PC-9 (cell line): Measurements from ENCODE around the gene WBP2. TPM values are rescaled to one million over a fixed set of nuclear protein-coding genes. Genes with fewer than 3 reads are reported as not detected.

ENCODE experiments used
- BruUV-seq: library from RNA; stranded (reverse); fragments of 400-500 nt; replicated peaks from 2 replicates; lab custom pipeline; 2021; lab: Mats Ljungman, UMichigan
- CTCF ChIA-PET: fragments of 300-600 bp; sonication (Branson Sonifier 250); formaldehyde crosslinking; loops from one replicate; lab custom pipeline; 2022; ENCODE audit warnings: antibody characterized with exemption; lab: Charles Lee
- POLR2A ChIA-PET: fragments of 300-600 bp; sonication (Branson Sonifier 250); formaldehyde crosslinking; loops from one replicate; lab custom pipeline; 2022; ENCODE audit warnings: antibody characterized with exemption; ENCODE audit not compliant: unreplicated experiment; lab: Charles Lee
- DNase-seq, 2 experiments: peaks; one replicate each; pipeline versions ENCODE4 v3.0.0 to v3.0.0-alpha.2; 2015 to 2022; ENCODE audit warnings: mixed read lengths in 1 of 2
- H2AFZ ChIP-seq: fragments of 200-600 bp; sonication (generic); 2 replicates; pipeline ENCODE4 v1.8.1; 2017; ENCODE audit warnings: antibody characterized with exemption
- H3F3A ChIP-seq: fragments of 200-600 bp; sonication (generic); 2 replicates; pipeline ENCODE4 v1.8.1; 2017; ENCODE audit warnings: antibody characterized with exemption, mild to moderate bottlenecking, low read depth; ENCODE audit not compliant: insufficient read depth
- H3K27ac ChIP-seq: fragments of 200-600 bp; sonication (generic); 2 replicates; pipeline ENCODE4 v1.6.1; 2016; ENCODE audit warnings: mixed run types
- H3K27me3 ChIP-seq: fragments of 200-600 bp; sonication (generic); 2 replicates; pipeline ENCODE4 v1.6.1; 2016; ENCODE audit warnings: low read depth, mixed run types; ENCODE audit not compliant: insufficient read depth
- H3K36me3 ChIP-seq: fragments of 200-600 bp; sonication (generic); 2 replicates; pipeline ENCODE4 v1.6.1; 2016; ENCODE audit warnings: low read depth, mixed run types
- H3K4me1 ChIP-seq: fragments of 200-600 bp; sonication (generic); replicated peaks from 2 replicates; pipeline ENCODE4 v1.6.1; 2016; ENCODE audit warnings: mixed run types; ENCODE audit not compliant: insufficient read depth
- H3K4me2 ChIP-seq: fragments of 200-600 bp; sonication (generic); 2 replicates; pipeline ENCODE4 v1.6.1; 2017; ENCODE audit warnings: mixed run types
- H3K4me3 ChIP-seq: fragments of 200-600 bp; sonication (generic); 2 replicates; pipeline ENCODE4 v1.6.1; 2016; ENCODE audit warnings: mixed run types
- H3K79me2 ChIP-seq: fragments of 200-600 bp; sonication (generic); 2 replicates; pipeline ENCODE4 v1.6.1; 2017; ENCODE audit warnings: low read depth, mixed run types
- H3K9me2 ChIP-seq: fragments of 200-600 bp; sonication (generic); 2 replicates; pipeline ENCODE4 v1.8.1; 2017; ENCODE audit warnings: mild to moderate bottlenecking; ENCODE audit not compliant: insufficient read depth
- H3K9me3 ChIP-seq: fragments of 200-600 bp; sonication (generic); 2 replicates; pipeline ENCODE4 v1.8.1; 2016; ENCODE audit warnings: low read depth; ENCODE audit not compliant: insufficient read depth
- H4K20me1 ChIP-seq: fragments of 200-600 bp; sonication (generic); 2 replicates; pipeline ENCODE4 v1.8.1; 2017; ENCODE audit not compliant: insufficient read depth
- EZH2 ChIP-seq: fragments of 200-600 bp; sonication (generic); IDR thresholded peaks from 2 replicates; pipeline ENCODE4 v1.8.0; 2017; ENCODE audit warnings: antibody characterized with exemption, low read depth
- intact Hi-C: fragments of 100-400 bp; cut with micrococcal nuclease; formaldehyde crosslinking; loops from one replicate; pipeline ENCODE4 v1.10.0; 2022; ENCODE audit not compliant: unreplicated experiment
- total RNA-seq: library from RNA; stranded (reverse); gene quantifications from 2 replicates; pipeline ENCODE4 v1.2.3, GENCODE V29; 2021
- TF ChIP-seq, protein P1 (sequence below): fragments of 200-600 bp; sonication (generic); conservative IDR thresholded peaks from 2 replicates; pipeline ENCODE4 v1.6.1; 2017; ENCODE audit warnings: mixed run types, antibody characterized with exemption, mild to moderate bottlenecking, moderate library complexity

WBP2 gene
- total RNA-seq, 1 experiment from 2014 or later: 159 TPM

DNA sequence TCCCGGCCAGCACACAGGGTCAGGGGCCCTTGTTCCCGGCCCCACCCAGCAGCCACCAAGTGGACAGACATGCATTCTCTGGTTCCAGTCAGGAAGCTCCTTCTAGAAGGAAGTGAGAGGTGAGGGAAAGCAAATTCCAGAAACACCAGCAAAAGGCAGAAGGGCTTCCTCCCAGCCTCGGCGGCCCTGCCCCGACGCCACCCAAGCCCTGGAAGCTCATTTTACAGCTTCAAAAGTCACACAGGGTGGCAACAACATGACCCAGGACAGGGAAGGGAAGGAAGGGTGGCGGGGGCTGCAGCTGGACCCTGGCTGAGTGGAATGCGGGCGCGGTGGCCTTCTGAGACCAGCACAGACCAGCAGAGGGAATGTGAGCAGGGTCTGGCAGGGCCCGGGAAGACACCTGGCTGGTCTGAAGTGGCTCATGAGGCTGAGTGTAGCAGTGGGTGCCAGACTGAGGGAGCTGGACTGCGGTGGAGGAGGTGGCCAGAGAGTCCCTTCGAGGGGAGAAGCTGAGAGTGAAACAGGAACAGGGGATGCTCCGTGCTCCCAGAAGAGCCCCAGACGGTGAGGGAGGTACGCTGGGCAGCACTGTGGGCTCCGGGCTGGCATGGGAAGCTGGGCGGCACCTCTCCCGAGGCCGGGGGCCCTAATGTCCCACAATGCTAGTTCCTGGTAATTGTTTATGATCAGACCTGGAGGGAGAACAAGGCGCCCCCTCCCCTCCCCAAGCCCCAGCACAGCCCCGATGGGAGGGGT lies 9.0 kb downstream of the WBP2 start:
- Histone ChIP-seq H2AFZ (no peak overlapping the region), H3K4me2 (peak overlapping the region; percentile 79), H3K27me3 (no peaks in the 10 kb centered on the region), H3K9me3 (no peaks in the 10 kb centered on the region), H3K4me3 (no peak overlapping the region; the same call in 1 of the 2 replicates), H3K79me2 (peaks cover 2% of the 10 kb centered on the region; the same call in 1 of the 2 replicates), H3K27ac (peak overlapping the region; percentile 96), H3K4me1 (peaks cover 51% of the 10 kb centered on the region), H3K36me3 (peaks cover 22% of the 10 kb centered on the region; the same call in 1 of the 2 replicates), H3K9me2 (no peaks in the 10 kb centered on the region), H4K20me1 (no peaks in the 10 kb centered on the region), H3F3A (peaks cover 30% of the 10 kb centered on the region)
- BruUV-seq: no TSS peak
- POLR2A ChIA-PET: interaction anchor here (0.5 to 2.4 kb wide), 14 partner anchors 9 to 509 kb away, joined by 3 to 24 read pairs (median 9); partner anchors contain the start of gene WBP2
- intact Hi-C loops: loop anchor here (1.0 to 5.0 kb wide), 5 partner anchors 9 to 136 kb away; partner anchors contain the start of genes TRIM47, UNK and WBP2
- TF ChIP-seq, protein P1, sequence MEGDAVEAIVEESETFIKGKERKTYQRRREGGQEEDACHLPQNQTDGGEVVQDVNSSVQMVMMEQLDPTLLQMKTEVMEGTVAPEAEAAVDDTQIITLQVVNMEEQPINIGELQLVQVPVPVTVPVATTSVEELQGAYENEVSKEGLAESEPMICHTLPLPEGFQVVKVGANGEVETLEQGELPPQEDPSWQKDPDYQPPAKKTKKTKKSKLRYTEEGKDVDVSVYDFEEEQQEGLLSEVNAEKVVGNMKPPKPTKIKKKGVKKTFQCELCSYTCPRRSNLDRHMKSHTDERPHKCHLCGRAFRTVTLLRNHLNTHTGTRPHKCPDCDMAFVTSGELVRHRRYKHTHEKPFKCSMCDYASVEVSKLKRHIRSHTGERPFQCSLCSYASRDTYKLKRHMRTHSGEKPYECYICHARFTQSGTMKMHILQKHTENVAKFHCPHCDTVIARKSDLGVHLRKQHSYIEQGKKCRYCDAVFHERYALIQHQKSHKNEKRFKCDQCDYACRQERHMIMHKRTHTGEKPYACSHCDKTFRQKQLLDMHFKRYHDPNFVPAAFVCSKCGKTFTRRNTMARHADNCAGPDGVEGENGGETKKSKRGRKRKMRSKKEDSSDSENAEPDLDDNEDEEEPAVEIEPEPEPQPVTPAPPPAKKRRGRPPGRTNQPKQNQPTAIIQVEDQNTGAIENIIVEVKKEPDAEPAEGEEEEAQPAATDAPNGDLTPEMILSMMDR: no peak
- TF ChIP-seq EZH2: no peak
- CTCF ChIA-PET: interaction anchor here (0.6 to 1.9 kb wide), 9 partner anchors 9 to 81 kb away, joined by 3 to 17 read pairs (median 4); partner anchors contain the start of genes GALK1, TRIM65 and WBP2
- DNase-seq: peak; percentile 74 to 84

- TSS peak; percentile 65 for BruUV-seq
- Histone ChIP-seq H4K20me1 (no peaks in the 10 kb centered on the region), H3F3A (peaks cover 30% of the 10 kb centered on the region), H3K4me1 (peaks cover 51% of the 10 kb centered on the region), H3K4me2 (peak overlapping the region; percentile 79), H3K79me2 (no peaks in the 10 kb centered on the region), H3K9me2 (no peaks in the 10 kb centered on the region), H2AFZ (no peak overlapping the region), H3K27me3 (no peaks in the 10 kb centered on the region), H3K27ac (peak overlapping the region; percentile 96), H3K4me3 (peak overlapping the region; percentile 40; the same call in 1 of the 2 replicates), H3K36me3 (peaks cover 15% of the 10 kb centered on the region; the same call in 1 of the 2 replicates), H3K9me3 (no peaks in the 10 kb centered on the region)
- CTCF ChIA-PET: interaction anchor here (0.6 to 1.9 kb wide), 9 partner anchors 10 to 80 kb away, joined by 3 to 17 read pairs (median 5); partner anchors contain the start of genes GALK1, TRIM65 and WBP2
- POLR2A ChIA-PET: interaction anchor here (0.5 to 2.4 kb wide), 14 partner anchors 10 to 510 kb away, joined by 3 to 24 read pairs (median 6); partner anchors contain the start of gene WBP2
- intact Hi-C loops: loop anchor here (1.0 to 5.0 kb wide), 5 partner anchors 10 to 137 kb away; partner anchors contain the start of genes TRIM47, UNK and WBP2
- no peak for TF ChIP-seq EZH2
- TF ChIP-seq, protein P1: peak; percentile 92
- DNase-seq: peak; percentile 89 to 93
These were observed 9.9 kb downstream of the WBP2 start for GRCh38 chr17:75845058-75845711.
